Right lobe of liver (tissue), 6 donors: ENCODE measurements around the gene PICK1. TPM values are rescaled to one million over a fixed set of nuclear protein-coding genes. Genes with fewer than 3 reads are reported as not detected.
A peak's percentile ranks its signal among the peaks of the same experiment; 100 is the strongest.

Source experiments
- ATAC-seq, 4 donors: fragments of 200-7000 bp; cut with Tn5 transposase; one replicate each; pipeline ENCODE4 v1.9.1; 2020; ENCODE audit warnings: mild to moderate bottlenecking in 4 of 4, moderate library complexity in 4 of 4
- DNase-seq, 3 donors: peaks; one replicate each; pipeline ENCODE4 v3.0.0-alpha.2; 2020
- H3K27ac ChIP-seq, 3 donors: fragments of 200-600 bp; one replicate each; pipeline ENCODE4 v1.8.0; 2022
- H3K27me3 ChIP-seq, 2 donors: fragments of 200-600 bp; one replicate each; pipeline ENCODE4 v1.8.0; 2022
- H3K36me3 ChIP-seq, 4 donors: fragments of 200-600 bp; sonication (generic) in 1 of 4; one replicate each; pipeline versions ENCODE4 v1.5.1 to v1.8.0; 2017 to 2022; ENCODE audit warnings: control low read depth in 1 of 4
- H3K4me1 ChIP-seq, 4 donors: fragments of 200-600 bp; sonication (generic) in 1 of 4; one replicate each; pipeline versions ENCODE4 v1.5.1 to v1.8.0; 2017 to 2022; ENCODE audit warnings: control low read depth in 1 of 4
- H3K4me3 ChIP-seq, 3 donors: fragments of 200-600 bp; one replicate each; pipeline ENCODE4 v1.8.0; 2022
- H3K9me3 ChIP-seq, 4 donors: fragments of 200-600 bp; sonication (generic) in 1 of 4; one replicate each; pipeline versions ENCODE4 v1.5.1 to v1.8.0; 2017 to 2022; ENCODE audit warnings: control low read depth in 1 of 4
- POLR2A ChIP-seq: fragments of 450-650 bp; IDR thresholded peaks from one replicate; pipeline ENCODE4 v1.6.1; 2017; ENCODE audit warnings: antibody characterized with exemption, mild to moderate bottlenecking
- WGBS: methylation state at CpG from one replicate; pipeline ENCODE4 v1.1.6; 2018; ENCODE audit warnings: low coverage, low lambda C conversion rate; ENCODE audit not compliant: insufficient coverage; ENCODE audit errors: missing lambda C conversion rate; 5-methylcytosine and 5-hydroxymethylcytosine counted together
- intact Hi-C, 2 donors: fragments of 100-400 bp; cut with DNase I; formaldehyde crosslinking; loops; one replicate each; pipeline versions ENCODE4 v1.11.2 to v1.14.1; 2022
- total RNA-seq, 6 experiments: library from RNA; depleted of rRNA in 2 of 6; stranded (reverse); fragments of >200 nt in 2 of 6; fragmentation: NEBNext Ultra II Directional in 3 of 6; extraction: Animal tissue kit (Norgen Biotek cat#: 25700) in 3 of 6; gene quantifications; one replicate each; pipeline versions ENCODE4 v1.1.0 to v1.2.4, GENCODE V29; 2016 to 2023
- TF ChIP-seq, protein P1 (sequence below), 4 donors: fragments of 200-600 bp in 3 of 4; fragments of 450-650 bp in 1 of 4; IDR thresholded peaks; one replicate each; pipeline versions ENCODE4 v1.5.1 to v1.8.0; 2016 to 2022; ENCODE audit warnings: antibody characterized with exemption in 4 of 4, mild to moderate bottlenecking in 2 of 4
- donor health status: DM: no; HTN: yes; CAD: no.
- donor health status: DM: no; HTN: no; CAD: no.
- donor health status: DM: no; HTN: no; CAD: no.
- donor health status: DM: no; HTN: yes; CAD: no.
- donor health status: DM: no; HTN: yes; CAD: no.

The PICK1 gene
- total RNA-seq, 6 experiments from 2014 or later = 13.0 to 26.4 (median 20.3) TPM

DNA sequence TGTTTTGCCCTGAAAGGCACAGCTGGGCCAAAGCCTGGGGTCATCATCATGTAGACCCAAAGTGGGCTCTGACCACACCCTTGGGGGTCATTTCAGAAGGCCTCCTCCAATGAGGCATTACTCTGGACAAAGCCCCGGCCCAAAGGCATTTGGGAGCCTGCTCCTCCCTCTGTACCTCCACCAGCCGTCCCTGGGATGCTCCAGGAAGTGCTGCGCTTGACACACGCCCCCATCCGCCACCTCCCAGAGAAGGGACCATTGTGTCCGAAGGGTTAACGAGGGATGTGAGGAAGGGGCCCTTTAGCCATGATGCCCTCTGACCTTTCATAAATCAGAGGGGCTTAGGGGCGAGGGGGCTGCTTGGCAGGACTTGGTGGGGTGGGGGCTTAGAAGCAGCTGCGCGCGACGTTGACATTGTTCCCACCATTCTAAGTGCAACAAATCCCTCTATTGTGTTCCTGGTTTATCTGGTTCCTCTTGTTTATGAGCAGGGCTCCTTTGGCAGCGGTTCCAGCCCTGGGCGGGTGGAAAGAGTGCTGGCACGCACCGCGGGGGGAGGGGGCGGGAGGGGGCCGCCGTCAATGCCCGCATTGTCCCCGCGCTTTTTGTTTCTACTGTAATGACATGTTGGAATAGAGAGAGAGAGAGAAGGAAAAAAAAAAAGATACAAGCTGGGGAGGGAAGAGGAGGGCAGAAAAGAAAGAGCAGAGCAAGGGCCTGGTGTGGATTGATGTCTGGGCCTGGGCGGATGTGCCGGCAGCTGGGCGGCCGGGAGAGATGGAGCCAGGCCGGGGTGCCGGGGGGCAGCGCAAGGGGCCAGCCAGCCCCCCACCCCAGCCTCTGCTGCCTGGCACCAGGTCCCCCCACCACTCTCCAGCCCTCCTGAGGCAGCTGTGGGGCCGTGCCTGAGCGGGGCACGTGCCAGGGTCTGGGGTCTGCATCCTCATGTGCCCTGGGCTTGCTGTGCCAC, 40.7 kb upstream of the PICK1 start:
- Histone ChIP-seq H3K27me3 (no peaks in the 10 kb centered on the region), H3K4me3 (no peak overlapping the region), H3K36me3 (no peaks in the 10 kb centered on the region), H3K4me1 (no peaks in the 10 kb centered on the region), H3K9me3 (no peaks in the 10 kb centered on the region), H3K27ac (peak overlapping the region in 1 of 3 donors; percentile 31)
- ATAC-seq (peak; percentile 18 to 45 (median 25)), DNase-seq (no peak)
- TF ChIP-seq, protein P1, sequence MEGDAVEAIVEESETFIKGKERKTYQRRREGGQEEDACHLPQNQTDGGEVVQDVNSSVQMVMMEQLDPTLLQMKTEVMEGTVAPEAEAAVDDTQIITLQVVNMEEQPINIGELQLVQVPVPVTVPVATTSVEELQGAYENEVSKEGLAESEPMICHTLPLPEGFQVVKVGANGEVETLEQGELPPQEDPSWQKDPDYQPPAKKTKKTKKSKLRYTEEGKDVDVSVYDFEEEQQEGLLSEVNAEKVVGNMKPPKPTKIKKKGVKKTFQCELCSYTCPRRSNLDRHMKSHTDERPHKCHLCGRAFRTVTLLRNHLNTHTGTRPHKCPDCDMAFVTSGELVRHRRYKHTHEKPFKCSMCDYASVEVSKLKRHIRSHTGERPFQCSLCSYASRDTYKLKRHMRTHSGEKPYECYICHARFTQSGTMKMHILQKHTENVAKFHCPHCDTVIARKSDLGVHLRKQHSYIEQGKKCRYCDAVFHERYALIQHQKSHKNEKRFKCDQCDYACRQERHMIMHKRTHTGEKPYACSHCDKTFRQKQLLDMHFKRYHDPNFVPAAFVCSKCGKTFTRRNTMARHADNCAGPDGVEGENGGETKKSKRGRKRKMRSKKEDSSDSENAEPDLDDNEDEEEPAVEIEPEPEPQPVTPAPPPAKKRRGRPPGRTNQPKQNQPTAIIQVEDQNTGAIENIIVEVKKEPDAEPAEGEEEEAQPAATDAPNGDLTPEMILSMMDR (IDR thresholded peaks at IDR 0.05) = no peak
- TF ChIP-seq POLR2A = no peak
- WGBS = 46% methylated on average over 10 of the region's 33 CpGs
- intact Hi-C loops = no loop called here

DNA sequence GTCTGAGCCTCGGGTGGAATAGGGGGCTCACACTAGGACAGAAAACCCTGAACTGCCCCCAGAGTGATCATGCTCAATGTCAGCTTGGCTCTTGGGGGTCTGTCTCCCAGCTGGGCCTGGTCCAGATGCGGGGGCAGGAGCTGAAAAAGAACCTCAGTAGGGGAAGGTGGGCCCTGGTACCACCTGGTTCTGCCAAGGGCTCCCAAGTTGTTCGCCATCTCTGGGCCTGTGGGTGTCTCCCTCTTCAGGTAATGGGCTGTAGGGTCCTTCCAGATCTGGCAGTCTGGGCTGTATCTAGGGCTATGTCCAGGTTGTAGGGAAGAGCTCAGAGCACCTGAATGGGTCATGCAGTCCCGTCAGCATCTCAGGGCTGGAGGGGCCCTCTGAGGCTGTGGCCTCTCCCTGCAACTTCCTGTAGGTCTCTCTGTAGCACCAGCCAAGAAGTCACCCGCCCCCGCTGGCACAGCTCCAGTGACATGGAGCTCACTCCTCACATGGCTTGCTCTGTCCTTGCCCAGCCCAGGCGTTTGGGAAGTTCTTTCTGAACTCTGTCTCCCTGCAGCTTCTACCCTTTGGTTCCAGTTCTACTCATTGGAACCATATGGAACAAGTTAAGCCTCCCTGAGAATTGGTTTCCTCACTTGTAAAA, 39.8 kb upstream of the PICK1 start:
- Histone ChIP-seq H3K9me3 (no peaks in the 10 kb centered on the region), H3K27ac (no peak overlapping the region), H3K4me1 (no peaks in the 10 kb centered on the region), H3K4me3 (no peak overlapping the region), H3K36me3 (no peaks in the 10 kb centered on the region), H3K27me3 (no peaks in the 10 kb centered on the region)
- intact Hi-C loops = no loop called here
- WGBS = 67% methylated on average over 1 of the region's 7 CpGs
- DNase-seq (peak; percentile 74 to 85 (median 76)), ATAC-seq (peak; percentile 68 to 83 (median 79))
- TF ChIP-seq POLR2A = no peak
- TF ChIP-seq, protein P1 (IDR thresholded peaks at IDR 0.05) = no peak

DNA sequence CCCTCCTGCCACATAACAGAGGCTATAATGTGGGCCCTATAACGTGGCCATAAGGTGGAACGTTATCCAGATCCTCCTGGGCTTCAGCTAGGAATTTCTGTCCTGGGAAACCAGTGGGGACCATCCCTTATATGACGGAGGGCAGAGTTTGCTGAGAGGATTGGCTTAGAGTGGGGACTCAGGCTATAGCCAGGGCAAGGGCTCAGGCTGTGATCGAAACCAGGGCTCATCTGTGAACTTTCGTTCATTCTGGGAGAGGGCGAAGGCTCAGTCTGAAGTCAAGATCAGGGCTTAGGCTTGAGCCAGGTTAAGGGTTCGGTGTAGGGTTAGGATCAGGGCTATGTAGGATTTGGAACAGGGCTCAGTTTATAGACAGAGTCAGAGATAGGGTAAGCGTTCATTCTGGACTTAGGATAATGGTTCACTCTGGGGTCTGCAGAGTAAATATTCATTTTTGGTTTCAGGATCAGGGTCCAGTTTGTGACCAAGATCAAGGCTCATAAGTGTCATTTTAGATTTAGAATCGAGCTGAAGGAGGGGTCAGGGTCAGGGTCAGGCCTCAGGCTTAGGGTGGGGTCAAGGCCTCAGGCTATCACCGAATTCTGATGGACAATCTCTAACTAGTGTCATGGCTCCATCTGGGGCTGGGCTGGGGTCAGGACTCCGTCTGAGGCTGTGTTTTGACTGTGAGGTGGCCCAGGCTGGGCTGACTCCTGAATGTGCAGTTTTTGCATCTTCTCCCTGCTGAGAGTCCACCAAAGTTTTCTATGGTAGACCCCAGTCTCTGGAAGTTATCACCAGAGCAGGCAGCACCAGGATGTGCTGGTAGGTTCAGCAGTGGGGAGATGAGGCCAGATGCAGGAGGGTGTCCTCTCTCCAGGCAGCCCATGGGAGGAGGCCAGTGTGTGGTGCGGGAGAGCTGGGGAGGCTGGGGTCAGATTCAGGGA, 39.0 kb upstream of the PICK1 start:
- no peak for ATAC-seq
- Histone ChIP-seq H3K4me1 (no peaks in the 10 kb centered on the region), H3K27ac (no peak overlapping the region), H3K36me3 (no peaks in the 10 kb centered on the region), H3K27me3 (no peaks in the 10 kb centered on the region), H3K4me3 (no peak overlapping the region), H3K9me3 (no peaks in the 10 kb centered on the region)
- DNase-seq = no peak
- WGBS = 81% methylated on average over 8 of the region's 12 CpGs
- no peak for TF ChIP-seq POLR2A
- TF ChIP-seq, protein P1 (IDR thresholded peaks at IDR 0.05) = no peak
- intact Hi-C loops = no loop called here
